ENCODE measurements around the gene XPOT. TPM values are rescaled to one million over a fixed set of nuclear protein-coding genes. Genes with fewer than 3 reads are reported as not detected.

XPOT gene
- total and polyA plus RNA-seq, 4 donors = 16.7 to 44.8 (median 23.8) TPM

GRCh38 chr12:64411427-64411826 lies 7.2 kb downstream of the XPOT start:
- Histone ChIP-seq H3K27ac (ENCODE audit: low read depth in 1 of 2, low read length in 2 of 2) (no peak overlapping the region), H3K4me1 (ENCODE audit: control insufficient read depth in 4 of 4, insufficient read depth in 4 of 4, low read length in 3 of 4) (peaks cover 2 to 10% (median 6%) of the 10 kb centered on the region in 4 donors), H3K4me3 (ENCODE audit: low read depth in 1 of 3, low read length in 3 of 3) (no peak overlapping the region), H3K27me3 (ENCODE audit: control insufficient read depth in 4 of 4, insufficient read depth in 4 of 4, low read length in 3 of 4) (no peaks in the 10 kb centered on the region), H3K36me3 (ENCODE audit: control insufficient read depth in 4 of 4, insufficient read depth in 3 of 4, low read depth in 1 of 4, low read length in 3 of 4) (peaks cover 14 to 45% (median 35%) of the 10 kb centered on the region in 4 donors), H3K9ac (ENCODE audit: low read depth in 1 of 2, low read length in 2 of 2) (no peak overlapping the region), H3K9me3 (ENCODE audit: control insufficient read depth in 4 of 4, low read length in 3 of 4) (no peaks in the 10 kb centered on the region)
- WGBS = 95% methylated on average over 2 of the region's 2 CpGs
- no peak for TF ChIP-seq RAD21 (IDR thresholded peaks at IDR 0.05)
- no peak for TF ChIP-seq TAF1 (conservative IDR thresholded peaks at IDR 0.05)
- no peak for TF ChIP-seq EGR1 (IDR thresholded peaks at IDR 0.05; ENCODE audit: low read depth in 2 of 2)
- TF ChIP-seq MAX (IDR thresholded peaks at IDR 0.05) = no peak
- TF ChIP-seq CTCF (IDR thresholded peaks at IDR 0.05; ENCODE audit: low read depth, low read length, missing input control) = no peak
- TF ChIP-seq REST (IDR thresholded peaks at IDR 0.05) = no peak
- TF ChIP-seq GABPA (IDR thresholded peaks at IDR 0.05 in 1 of 2, conservative IDR thresholded peaks at IDR 0.05 in 1 of 2) = no peak
- no peak for TF ChIP-seq FOXA1 (IDR thresholded peaks at IDR 0.05)
- no peak for TF ChIP-seq FOXA2 (IDR thresholded peaks at IDR 0.05)
- no peak for TF ChIP-seq SP1 (IDR thresholded peaks at IDR 0.05)
- no peak for TF ChIP-seq YY1 (IDR thresholded peaks at IDR 0.05)
- TF ChIP-seq JUND (IDR thresholded peaks at IDR 0.05) = no peak
- no peak for DNase-seq (ENCODE audit: low spot score)

GRCh38 chr12:64412459-64412858 lies 8.3 kb downstream of the XPOT start:
- peaks cover 18 to 56% (median 38%) of the 10 kb centered on the region in 4 donors for H3K36me3 ChIP-seq (ENCODE audit: control insufficient read depth in 4 of 4, insufficient read depth in 3 of 4, low read depth in 1 of 4, low read length in 3 of 4)
- WGBS = 97% methylated on average over 2 of the region's 2 CpGs

More at GRCh38 chr12:64412459-64412858, 8.3 kb downstream of the XPOT start:
- Histone ChIP-seq H3K9me3 (ENCODE audit: control insufficient read depth in 4 of 4, low read length in 3 of 4) (no peaks in the 10 kb centered on the region), H3K4me3 (ENCODE audit: low read depth in 1 of 3, low read length in 3 of 3) (no peak overlapping the region), H3K27ac (ENCODE audit: low read depth in 1 of 2, low read length in 2 of 2) (no peak overlapping the region), H3K4me1 (ENCODE audit: control insufficient read depth in 4 of 4, insufficient read depth in 4 of 4, low read length in 3 of 4) (peaks cover 2 to 8% (median 5%) of the 10 kb centered on the region in 4 donors), H3K9ac (ENCODE audit: low read depth in 1 of 2, low read length in 2 of 2) (no peak overlapping the region), H3K27me3 (ENCODE audit: control insufficient read depth in 4 of 4, insufficient read depth in 4 of 4, low read length in 3 of 4) (no peaks in the 10 kb centered on the region)
- TF ChIP-seq YY1 (IDR thresholded peaks at IDR 0.05) = no peak
- TF ChIP-seq HNF4A (conservative IDR thresholded peaks at IDR 0.05) = no peak
- no peak for TF ChIP-seq TAF1 (conservative IDR thresholded peaks at IDR 0.05)
- TF ChIP-seq EGR1 (IDR thresholded peaks at IDR 0.05; ENCODE audit: low read depth in 2 of 2) = no peak
- no peak for TF ChIP-seq RXRA (IDR thresholded peaks at IDR 0.05)
- no peak for TF ChIP-seq REST (IDR thresholded peaks at IDR 0.05)
- TF ChIP-seq MAX (IDR thresholded peaks at IDR 0.05) = no peak
- TF ChIP-seq HNF4G (IDR thresholded peaks at IDR 0.05) = no peak
- no peak for TF ChIP-seq FOXA2 (IDR thresholded peaks at IDR 0.05)
- TF ChIP-seq RAD21 (IDR thresholded peaks at IDR 0.05) = no peak
- no peak for TF ChIP-seq SP1 (IDR thresholded peaks at IDR 0.05)
- no peak for TF ChIP-seq ZBTB33 (IDR thresholded peaks at IDR 0.05)
- TF ChIP-seq FOXA1 (IDR thresholded peaks at IDR 0.05) = no peak
- TF ChIP-seq CTCF (IDR thresholded peaks at IDR 0.05; ENCODE audit: low read depth, low read length, missing input control) = no peak
- TF ChIP-seq GABPA (IDR thresholded peaks at IDR 0.05 in 1 of 2, conservative IDR thresholded peaks at IDR 0.05 in 1 of 2) = no peak
- TF ChIP-seq JUND (IDR thresholded peaks at IDR 0.05) = no peak
- no peak for DNase-seq (ENCODE audit: low spot score)

All from liver (tissue), 9 donors.